ENCODE results near the gene BBOX1.
"Not testable (repeated sequence)": the region's sequence is repeated elsewhere in the genome, so short reads cannot be mapped to it uniquely, and the experiment has no call there.

The BBOX1 gene

GRCh38 chr11:27040302-27041115 lies at the start of gene BBOX1:
Gene BBOX1 (plus strand): TSS chr11:27040815. CDS start chr11:27055431, 14,616 bp downstream.
- no peak for DNase-seq (ENCODE audit: low read depth)

GRCh38 chr11:26992031-26992541 lies 48.5 kb upstream of the BBOX1 start:
- DNase-seq (ENCODE audit: low read depth): no peak

GRCh38 chr11:26993965-26994457 lies 46.6 kb upstream of the BBOX1 start, which contains the start of gene FIBIN:
Gene FIBIN (plus strand): TSS chr11:26994112. CDS start chr11:26994527, 415 bp downstream.
- DNase-seq (ENCODE audit: low read depth): no peak

- DNase-seq (ENCODE audit: low read depth): no peak
Observed at GRCh38 chr11:26994631-26995095, 46.0 kb upstream of the BBOX1 start.

- no peak for DNase-seq (ENCODE audit: low read depth)
Observed at GRCh38 chr11:26995701-26996460, 44.7 kb upstream of the BBOX1 start.

GRCh38 chr11:26997378-26997777 lies 43.2 kb upstream of the BBOX1 start:
- DNase-seq (ENCODE audit: low read depth): no peak

GRCh38 chr11:27001136-27001730 lies 39.4 kb upstream of the BBOX1 start:
- not testable (repeated sequence) for DNase-seq (ENCODE audit: low read depth)

- no peak for DNase-seq (ENCODE audit: low read depth)
Observed at GRCh38 chr11:27002431-27002830, 38.2 kb upstream of the BBOX1 start.

- no peak for DNase-seq (ENCODE audit: low read depth)
Observed at GRCh38 chr11:27002838-27003237, 37.8 kb upstream of the BBOX1 start.

- DNase-seq (ENCODE audit: low read depth): no peak
Observed at GRCh38 chr11:27004103-27004502, 36.5 kb upstream of the BBOX1 start.

GRCh38 chr11:27008811-27009535 lies 31.6 kb upstream of the BBOX1 start:
- DNase-seq (ENCODE audit: low read depth): no peak

- DNase-seq (ENCODE audit: low read depth): no peak
Observed at GRCh38 chr11:27011560-27012233, 28.9 kb upstream of the BBOX1 start.

GRCh38 chr11:27012234-27012921 lies 28.2 kb upstream of the BBOX1 start:
- no peak for DNase-seq (ENCODE audit: low read depth)

- DNase-seq (ENCODE audit: low read depth): no peak
Observed at GRCh38 chr11:27013781-27014361, 26.7 kb upstream of the BBOX1 start.

- no peak for DNase-seq (ENCODE audit: low read depth)
Observed at GRCh38 chr11:27018902-27019529, 21.6 kb upstream of the BBOX1 start.

GRCh38 chr11:27020751-27021150 lies 19.9 kb upstream of the BBOX1 start:
- DNase-seq (ENCODE audit: low read depth): no peak

- no peak for DNase-seq (ENCODE audit: low read depth)
Observed at GRCh38 chr11:27022659-27023251, 17.9 kb upstream of the BBOX1 start.

GRCh38 chr11:27024865-27025264 lies 15.8 kb upstream of the BBOX1 start:
- no peak for DNase-seq (ENCODE audit: low read depth)

All from activated T-helper 1 cell treated with Interleukin-2 at 50 U/mL for 16 hours (primary cell).